ENCODE measurements around the gene NAPSA.
A peak's percentile ranks its signal among the peaks of the same experiment; 100 is the strongest.

Gene NAPSA

DNA sequence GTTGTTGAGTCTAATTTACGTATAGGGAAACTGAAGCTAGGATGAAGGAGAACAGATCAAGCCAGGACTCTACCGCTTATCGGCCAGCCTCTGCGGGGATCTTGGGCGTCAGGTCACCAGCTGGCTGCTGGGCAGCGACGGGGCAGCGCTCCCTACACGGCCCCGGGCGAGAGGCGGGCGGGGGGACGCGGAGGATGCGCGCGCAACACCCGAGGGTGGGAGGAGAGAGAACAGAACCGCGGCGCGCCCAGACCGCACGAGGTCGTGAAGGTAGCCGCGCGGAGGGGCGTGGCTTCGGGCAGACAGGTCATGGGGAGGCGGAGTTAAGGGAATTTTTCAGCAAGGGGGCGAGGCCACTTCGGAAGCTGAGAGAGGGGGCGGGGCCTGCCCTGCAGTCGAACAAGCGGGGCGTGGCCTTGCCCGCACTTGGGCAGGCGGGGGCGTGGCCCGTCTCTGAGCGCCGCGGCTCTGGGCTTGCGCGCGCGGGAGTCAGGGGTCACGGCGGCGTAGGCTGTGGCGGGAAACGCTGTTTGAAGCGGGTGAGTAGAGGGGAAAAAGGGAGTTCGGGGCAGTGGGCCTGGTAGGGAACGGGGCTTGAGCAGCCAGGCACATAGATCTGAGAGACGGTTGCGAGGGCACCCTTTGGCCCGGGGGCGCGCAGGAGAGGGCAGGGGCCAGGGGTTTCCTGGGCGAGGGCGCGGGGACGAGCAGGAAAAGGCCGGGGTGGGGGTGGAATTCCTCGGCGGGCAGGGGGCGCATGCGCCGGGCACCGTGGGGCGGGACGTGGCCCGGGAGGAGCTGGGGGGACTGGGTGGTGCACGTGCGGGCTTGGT, 18.6 kb upstream of the NAPSA start, which contains the start of gene POLD1:
POLD1 (plus strand) TSS at position 496 of the 833 bp plus-strand sequence. CDS start 14,505 bp downstream, outside the sequence.
- peak; percentile 99 for DNase-seq

DNA sequence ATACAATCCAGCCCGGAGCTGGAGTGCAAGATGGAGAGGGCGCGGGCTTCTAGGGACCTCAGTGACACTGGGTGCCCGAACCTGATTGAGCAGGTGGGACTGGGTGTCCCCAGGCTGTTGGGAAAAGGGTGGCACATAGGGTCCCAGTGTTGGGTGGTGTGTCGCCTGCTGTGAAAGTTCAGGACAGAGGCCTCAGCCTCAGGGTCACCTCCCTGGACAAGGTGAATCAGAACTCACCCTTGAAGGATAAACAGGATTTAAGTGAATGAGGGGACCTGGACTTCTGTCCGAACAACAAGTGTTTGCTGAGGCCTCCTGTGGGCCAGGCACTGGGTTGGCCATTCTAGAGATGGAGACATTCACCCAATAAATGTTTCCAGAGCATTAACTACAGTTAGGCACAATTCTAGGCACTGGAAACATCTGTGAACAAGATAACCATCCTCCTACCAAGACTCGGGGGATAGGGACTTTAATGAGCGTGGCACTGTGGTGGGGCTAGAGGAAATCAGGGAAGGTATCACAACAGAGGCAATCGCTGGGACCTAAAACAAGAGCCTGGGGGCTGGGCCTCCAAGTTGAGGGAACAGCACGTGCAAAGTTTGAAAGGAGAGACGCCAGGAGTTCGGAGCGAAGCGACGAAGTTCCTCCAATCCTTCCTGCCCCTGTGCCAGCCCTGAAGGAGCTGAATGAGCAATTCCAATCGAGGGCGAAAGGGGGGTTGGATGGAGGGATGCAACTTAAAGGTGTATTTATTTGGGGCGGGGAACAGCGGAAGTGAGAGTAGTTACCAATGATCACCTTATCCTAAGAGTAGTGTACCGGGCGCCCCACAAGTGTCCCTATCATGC, 17.8 kb upstream of the NAPSA start:
- DNase-seq, result peak; percentile 23

DNA sequence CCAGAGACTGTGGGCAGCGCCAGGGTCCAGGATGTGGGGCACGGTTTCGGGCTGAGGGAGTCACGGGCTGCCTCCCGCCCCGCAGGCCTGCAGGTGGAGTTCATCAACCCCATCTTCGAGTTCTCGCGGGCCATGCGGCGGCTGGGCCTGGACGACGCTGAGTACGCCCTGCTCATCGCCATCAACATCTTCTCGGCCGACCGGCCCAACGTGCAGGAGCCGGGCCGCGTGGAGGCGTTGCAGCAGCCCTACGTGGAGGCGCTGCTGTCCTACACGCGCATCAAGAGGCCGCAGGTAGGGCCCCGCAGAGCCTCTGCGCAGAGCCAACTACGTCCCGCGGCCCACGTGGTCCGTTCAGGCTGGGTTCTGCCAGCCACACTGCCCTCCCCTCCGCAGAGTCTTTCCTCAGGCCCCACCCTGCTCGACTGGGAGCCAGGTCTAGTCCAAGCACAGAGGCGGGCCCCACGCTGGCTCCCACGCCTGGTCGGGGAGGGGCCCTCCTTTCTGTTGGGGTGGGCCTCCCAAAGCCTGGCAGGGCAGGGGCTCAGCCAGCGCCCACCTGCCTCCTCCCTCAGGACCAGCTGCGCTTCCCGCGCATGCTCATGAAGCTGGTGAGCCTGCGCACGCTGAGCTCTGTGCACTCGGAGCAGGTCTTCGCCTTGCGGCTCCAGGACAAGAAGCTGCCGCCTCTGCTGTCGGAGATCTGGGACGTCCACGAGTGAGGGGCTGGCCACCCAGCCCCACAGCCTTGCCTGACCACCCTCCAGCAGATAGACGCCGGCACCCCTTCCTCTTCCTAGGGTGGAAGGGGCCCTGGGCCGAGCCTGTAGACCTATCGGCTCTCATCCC, 16.7 kb upstream of the NAPSA start:
- DNase-seq, result no peak

DNA sequence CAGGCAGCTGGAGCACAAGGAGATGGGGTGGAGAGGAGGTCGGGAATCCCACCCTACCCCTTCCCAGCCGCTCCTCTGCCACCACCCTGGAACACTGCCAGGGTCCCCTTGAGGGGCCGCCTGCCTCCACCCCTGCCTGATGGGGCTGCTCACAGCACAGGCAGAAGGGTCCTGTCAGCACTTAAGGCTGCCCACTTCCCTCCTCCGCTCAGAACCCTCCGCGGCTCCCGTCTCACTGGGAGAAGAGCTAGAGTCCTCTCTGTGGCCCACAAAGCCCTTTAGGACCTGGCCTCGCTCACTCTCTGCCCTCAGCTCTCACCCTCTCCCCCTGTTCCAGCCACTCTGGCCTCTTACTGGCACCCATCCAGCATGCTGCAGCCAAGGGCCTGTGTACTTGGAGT, 15.3 kb upstream of the NAPSA start:
- no peak for DNase-seq

DNA sequence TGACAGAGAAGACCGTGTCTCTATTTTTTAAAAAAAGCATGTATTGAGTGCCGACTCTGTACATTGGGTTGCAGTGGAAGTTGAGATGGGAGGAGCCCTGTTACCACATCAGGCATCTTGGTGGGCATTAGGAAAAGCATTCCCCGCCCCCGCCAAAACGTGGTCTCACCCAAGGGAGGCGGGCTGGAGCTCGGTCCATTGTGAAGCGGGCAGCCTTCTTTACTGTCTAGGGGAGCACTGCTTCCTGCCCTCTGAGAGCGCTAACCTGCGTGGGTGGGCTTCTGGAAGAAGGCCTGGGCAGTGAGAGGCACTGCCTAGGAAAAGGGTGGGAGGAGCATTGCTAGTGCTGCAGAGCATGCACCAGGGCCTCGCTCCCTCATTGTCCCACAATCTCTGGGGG, 14.7 kb upstream of the NAPSA start:
- no peak for DNase-seq

DNA sequence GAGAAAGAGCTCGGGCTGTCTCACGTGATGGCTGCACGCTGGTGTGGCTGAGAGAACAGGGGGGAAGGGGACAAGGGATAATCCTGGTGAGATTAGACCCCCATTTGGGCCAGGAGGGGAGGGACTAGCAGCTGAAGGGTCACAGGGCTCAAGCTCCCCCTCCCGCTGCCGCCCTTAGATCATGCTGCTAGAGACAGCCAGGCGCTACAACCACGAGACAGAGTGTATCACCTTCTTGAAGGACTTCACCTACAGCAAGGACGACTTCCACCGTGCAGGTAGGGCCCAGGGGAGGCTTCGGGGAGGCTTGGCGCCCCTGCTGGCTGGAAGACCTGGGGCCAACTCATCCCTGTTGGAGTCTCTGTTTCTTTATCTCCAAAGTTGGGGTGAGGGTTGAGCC, 14.2 kb upstream of the NAPSA start:
- DNase-seq, result no peak

DNA sequence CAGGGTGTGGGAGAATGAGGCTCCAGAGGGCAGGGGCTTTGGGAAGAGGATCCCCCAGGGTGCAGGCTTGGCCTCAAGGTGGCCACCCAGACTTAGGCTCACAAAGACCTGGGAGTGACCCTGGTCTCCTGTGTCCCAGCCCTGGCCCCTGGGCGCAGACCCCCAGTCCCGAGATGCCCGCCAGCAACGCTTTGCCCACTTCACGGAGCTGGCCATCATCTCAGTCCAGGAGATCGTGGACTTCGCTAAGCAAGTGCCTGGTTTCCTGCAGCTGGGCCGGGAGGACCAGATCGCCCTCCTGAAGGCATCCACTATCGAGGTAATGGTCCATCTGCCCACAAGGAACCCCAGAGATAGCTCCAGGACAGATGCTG, 13.4 kb upstream of the NAPSA start:
- no peak for DNase-seq

DNA sequence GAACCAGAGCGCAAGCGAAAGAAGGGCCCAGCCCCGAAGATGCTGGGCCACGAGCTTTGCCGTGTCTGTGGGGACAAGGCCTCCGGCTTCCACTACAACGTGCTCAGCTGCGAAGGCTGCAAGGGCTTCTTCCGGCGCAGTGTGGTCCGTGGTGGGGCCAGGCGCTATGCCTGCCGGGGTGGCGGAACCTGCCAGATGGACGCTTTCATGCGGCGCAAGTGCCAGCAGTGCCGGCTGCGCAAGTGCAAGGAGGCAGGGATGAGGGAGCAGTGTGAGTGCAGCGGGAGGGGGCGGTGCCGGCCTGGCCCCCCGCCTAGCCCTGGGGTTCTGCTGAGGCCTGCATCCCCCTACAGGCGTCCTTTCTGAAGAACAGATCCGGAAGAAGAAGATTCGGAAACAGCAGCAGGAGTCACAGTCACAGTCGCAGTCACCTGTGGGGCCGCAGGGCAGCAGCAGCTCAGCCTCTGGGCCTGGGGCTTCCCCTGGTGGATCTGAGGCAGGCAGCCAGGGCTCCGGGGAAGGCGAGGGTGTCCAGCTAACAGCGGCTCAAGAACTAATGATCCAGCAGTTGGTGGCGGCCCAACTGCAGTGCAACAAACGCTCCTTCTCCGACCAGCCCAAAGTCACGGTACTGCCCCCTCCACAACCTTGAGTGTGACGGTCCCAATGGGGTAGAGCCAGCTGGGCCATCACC, 12.9 kb upstream of the NAPSA start:
- DNase-seq, result no peak

DNA sequence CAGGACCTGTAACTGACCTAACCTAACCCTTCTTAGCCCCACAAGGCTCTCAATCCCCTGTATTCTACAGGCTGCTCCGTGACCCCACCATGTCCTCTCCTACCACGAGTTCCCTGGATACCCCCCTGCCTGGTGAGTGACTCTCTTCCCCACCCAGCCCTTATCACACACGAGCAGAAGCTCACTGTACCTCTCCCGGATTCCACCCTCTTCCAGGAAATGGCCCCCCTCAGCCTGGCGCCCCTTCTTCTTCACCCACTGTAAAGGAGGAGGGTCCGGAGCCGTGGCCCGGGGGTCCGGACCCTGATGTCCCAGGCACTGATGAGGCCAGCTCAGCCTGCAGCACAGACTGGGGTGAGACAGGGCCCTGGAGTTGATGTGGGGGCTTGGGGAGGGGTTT, 12.1 kb upstream of the NAPSA start:
- no peak for DNase-seq

DNA sequence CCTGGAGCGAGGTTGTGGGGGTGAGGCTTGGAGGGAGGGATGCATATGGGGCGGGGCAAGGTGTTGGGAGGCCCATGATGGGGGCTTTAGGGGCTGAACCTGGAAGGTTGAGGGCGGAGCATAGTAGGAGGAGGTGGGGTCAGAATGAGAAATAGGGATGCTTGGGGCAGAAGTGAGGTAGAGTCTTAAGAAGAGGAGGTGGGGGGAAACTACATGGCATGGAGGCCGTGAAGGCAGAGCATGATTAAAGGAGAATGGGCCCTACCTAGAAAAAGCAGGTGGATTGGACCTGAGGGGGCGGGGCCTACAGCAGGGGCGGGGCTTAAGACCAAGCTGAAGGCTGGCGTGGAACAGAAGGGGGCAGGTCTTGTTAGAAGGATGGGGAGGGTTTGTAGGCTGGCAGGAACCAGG, 11.6 kb upstream of the NAPSA start:
- peak; percentile 62 for DNase-seq

DNA sequence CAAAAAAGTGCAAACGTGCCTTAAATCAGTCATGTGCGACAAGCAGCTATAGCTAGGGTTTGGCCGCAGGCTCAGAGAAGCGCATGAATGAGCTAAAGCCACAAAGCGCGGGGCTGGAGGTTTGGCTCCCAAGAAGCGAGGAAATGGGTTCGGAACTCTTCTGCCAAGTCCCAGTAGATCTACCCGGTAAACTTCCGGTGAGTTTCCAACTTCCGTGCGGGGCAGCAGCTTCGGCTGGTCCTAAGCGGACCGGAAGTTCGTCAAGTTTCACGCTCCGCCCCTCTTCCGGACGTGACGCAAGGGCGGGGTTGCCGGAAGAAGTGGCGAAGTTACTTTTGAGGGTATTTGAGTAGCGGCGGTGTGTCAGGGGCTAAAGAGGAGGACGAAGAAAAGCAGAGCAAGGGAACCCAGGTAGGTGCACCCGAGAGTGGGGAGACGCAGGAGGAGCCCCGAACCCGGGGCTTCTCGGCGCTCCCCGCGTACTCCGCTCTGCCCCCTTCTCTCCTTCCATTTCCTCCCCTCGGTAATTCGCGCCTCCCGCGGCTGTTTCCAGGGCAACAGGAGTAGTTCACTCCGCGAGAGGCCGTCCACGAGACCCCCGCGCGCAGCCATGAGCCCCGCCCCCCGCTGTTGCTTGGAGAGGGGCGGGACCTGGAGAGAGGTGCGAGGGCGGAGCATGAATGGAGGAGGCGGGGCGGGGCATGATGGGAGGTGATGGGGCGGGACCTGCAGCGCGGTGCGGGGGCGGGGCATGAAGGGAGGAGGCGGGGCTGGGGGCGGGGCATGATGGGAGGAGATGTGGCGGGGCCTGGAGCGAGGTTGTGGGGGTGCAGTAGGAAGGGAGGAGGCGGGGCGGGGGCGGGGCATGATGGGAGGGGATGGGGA, 11.0 kb upstream of the NAPSA start, which contains the start of gene NR1H2:
NR1H2 (plus strand) TSS at position 292 of the 885 bp plus-strand sequence. CDS start 1,149 bp downstream, outside the sequence.
- peak; percentile 95 for DNase-seq

DNA sequence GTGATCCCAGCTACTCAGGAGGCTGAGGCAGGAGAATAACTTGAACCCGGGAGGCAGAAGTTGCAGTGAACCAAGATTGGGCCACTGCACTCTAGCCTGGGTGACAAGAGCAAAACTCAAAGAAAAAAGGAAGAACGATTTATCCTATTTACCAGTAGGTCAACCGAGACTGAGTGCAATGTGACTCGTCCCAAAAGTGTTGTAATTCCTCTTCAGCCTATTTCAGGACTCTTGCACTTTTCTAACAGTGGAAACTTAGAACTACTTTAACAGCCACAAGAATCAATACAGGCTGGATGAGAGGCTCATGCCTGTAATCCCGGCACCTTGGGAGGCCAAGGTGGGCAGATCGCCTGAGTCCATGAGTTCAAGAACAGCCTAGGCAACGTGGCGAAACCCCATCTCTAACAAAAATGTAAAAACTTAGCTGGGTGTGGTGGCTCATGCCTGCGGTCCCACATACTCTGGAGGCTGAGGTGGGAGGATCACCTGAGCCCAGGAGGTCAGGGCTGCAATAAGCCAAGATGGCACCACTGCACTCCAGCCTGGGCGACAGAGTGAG, 6.6 kb upstream of the NAPSA start:
- DNase-seq, result no peak

DNA sequence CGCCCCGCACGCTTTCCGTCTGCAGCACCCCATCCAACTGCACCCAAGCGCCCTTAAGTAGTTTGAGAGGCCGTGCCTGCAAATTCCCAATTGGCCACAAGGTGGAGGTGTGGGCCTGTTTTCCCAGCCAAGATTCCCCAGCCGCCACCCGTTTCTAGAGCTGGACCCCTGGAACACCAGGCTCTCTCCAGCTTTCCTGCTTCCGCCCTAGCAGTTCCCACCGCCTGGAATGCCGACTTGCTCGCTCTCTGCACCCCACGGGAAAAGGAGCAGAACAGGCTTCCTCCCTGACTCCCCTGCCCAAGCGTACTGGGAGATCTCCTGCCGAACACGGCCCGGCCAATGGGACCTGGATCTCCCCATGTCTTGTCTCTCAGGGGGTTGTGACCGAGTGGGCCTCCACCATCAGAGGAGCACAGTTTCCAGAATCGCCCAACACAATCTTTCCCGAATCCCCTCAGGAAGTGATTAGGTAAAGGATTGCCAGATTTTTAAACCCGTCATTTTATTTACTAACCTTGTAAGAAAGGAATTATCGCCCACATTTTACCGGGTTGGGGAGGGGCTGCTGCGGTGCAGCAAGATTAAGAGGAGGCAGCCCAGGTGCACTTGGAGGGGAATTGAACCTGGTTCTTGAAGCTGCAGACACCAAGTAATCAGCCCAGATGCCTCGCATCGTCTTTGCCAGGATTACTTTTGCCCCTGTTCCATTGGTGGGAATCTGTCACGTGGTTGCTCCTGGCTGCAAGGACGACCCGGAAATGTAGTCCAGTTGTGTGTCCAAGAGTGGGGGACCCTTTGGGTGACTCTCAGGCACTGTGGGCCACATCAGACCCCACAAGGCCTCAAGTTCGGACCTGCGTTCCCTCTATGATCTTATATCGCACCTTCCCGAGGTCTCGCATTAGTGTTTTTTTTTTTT, 3.5 kb upstream of the NAPSA start:
- peak; percentile 79 for DNase-seq

DNA sequence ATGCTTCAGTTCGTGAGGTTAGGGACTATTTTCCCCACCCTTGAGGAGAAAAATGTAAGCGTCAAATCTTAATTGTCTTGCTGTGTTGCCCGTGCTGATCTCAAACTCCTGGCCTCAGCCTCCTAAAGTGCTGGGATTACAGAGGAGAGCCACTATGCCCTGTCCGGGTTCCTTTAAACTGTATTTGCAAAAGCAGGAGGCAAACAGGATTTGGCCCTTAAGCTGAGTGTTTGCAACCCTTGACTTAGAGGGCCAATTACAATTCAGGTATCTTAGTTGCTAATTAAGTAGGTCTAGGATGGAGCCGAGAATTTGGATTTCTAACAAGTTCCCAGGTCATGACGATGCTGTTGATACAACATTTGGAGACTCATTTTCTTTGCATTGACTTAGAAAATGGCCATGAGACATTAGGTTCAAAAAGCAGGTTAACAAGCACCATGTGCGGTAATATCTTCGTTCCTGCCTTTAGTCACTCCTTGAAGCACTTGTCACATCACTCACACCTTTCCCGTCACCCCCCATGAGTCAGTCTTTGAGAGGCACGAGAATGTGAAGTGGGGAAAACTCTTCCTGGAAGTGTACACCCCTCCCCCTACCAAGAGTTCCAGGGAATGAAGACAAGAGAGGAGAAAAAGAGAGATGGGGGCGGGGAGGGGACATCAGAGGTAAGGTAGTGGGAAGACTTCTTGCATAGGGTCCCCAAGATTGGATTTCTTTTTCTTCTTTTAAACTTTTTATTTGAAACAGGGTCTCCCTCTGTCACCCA, 2.6 kb downstream of the NAPSA start:
- DNase-seq, result no peak

DNA sequence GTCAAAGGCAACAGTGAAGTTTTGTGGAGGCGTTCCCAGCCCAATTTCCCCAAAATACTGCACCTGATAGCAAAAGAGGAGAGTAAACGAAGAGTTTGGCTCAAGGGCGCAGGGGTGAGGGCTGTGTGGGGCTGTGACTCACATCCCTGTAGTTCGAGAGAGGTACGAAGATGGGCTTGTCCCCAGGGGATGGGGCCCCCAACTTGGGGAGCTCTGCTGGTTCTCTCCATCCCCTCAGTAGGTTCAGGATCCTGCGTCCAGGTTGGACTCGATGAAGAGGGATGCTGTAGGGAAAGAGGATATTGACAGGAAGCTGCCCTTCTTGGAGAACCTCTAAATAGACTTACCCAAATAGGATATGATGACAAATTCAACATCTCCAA, 3.4 kb downstream of the NAPSA start:
- no peak for DNase-seq

DNA sequence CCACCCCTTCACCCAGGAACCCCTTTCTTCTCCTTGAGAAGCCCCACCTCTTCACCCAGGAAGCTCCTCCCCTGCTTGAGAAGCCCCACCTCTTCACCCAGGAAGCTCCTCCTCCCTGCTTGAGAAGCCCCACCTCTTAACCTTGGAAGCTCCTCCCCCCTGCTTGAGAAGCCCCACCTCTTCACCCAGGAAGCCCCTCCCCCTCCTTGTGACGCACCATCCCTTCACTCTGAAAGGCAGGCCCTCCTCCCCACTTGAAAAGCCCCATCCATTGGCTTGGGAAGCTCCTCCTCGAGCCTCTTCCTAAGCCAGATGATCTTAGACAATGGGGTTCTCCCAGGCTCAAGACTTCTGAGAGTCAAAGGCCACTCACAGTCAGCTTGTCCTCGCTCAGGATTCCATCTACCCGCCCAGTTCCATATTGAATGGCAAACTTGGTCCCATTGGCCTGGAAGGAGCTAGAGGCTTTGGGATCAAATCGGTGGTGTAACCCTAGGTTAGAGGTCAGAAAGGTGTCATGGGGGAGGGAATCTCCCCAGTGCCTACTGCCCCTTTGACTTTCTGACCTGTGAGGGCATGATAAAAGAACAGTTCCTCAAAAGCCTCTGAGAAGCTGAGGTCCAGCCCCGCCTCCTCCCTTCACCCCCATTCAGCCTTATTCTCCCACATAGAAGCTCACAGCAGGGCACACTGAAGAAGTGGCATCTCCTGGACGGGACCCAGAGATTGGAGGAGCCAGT, 4.0 kb downstream of the NAPSA start:
- no peak for DNase-seq

DNA sequence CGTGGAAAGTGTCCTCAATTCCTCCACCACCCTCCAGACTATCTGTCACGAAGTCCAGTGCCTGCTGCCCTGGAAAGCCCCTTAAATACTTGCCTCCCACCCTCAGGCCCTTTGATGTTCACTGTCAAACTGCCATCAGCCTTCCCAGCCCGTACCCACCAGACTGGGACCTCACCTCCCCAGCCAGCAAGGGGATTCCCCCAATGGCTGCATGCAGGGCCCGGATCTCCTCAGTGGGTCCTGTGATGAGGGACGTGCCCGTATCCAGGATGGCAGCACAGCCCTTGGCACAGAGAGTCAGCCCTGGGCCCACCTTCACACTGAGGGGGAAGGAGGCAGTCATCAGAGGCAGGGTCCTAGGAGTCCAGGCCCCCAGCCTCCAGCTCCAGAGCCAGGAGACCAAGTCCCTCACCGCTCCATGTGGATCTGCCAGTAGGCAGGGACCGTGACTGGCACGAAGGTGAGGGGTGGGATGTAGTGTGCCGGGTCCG, 6.1 kb downstream of the NAPSA start:
- DNase-seq, result no peak

Data from activated CD8-positive, alpha-beta memory T cell treated with anti-CD3 and anti-CD28 coated beads, Interleukin-2, amount 50 U/mL, for 4 hours (primary cell).